HCT116 (cell line): ENCODE measurements around the gene POLR3C. TPM values are rescaled to one million over a fixed set of nuclear protein-coding genes. Genes with fewer than 3 reads are reported as not detected.

Source experiments
- ATAC-seq: fragments of 200-7000 bp; cut with Tn5 transposase; 2 replicates; pipeline ENCODE4 v1.9.1; 2020; ENCODE audit warnings: mild to moderate bottlenecking, moderate library complexity
- BruUV-seq: library from RNA; stranded (reverse); fragments of 400-500 nt; replicated peaks from 2 replicates; lab custom pipeline; 2021; lab: Mats Ljungman, UMichigan
- CTCF ChIA-PET: fragments of 300-600 bp; sonication (Branson Sonifier 250); formaldehyde crosslinking; loops from one replicate; lab custom pipeline; 2021; ENCODE audit warnings: antibody characterized with exemption; lab: Charles Lee
- POLR2A ChIA-PET: fragments of 300-600, 350-600 bp; sonication (Branson Sonifier 250); formaldehyde crosslinking; loops from one replicate; lab custom pipeline; 2021; ENCODE audit warnings: antibody characterized with exemption; lab: Charles Lee
- RAD21 ChIA-PET, 2 experiments: fragments of 300-600 bp; sonication (Branson Sonifier 250); formaldehyde crosslinking; loops; one replicate each; lab custom pipeline; 2023; ENCODE audit warnings: low total read pairs in 2 of 2; ENCODE audit not compliant: uncharacterized antibody in 2 of 2, unreplicated experiment in 2 of 2, low non-redundant PET in 1 of 2; lab: Charles Lee
- DNase-seq: peaks from one replicate; pipeline ENCODE4 v3.0.0-alpha.2; 2010; ENCODE audit warnings: low read depth, low spot score
- H2AFZ ChIP-seq: fragments of 200-600 bp; shearing (Covaris generic), sonication (generic); 2 replicates; pipeline ENCODE4 v1.6.1; 2017; ENCODE audit warnings: low read depth, mixed run types, mixed read lengths, antibody characterized with exemption, low read length; ENCODE audit not compliant: poor library complexity, severe bottlenecking
- H3K27ac ChIP-seq: 2 replicates; pipeline ENCODE4 v1.5.1; 2012; ENCODE audit warnings: low read depth, low read length
- H3K27me3 ChIP-seq: fragments of 200-600 bp; sonication (generic); 2 replicates; pipeline ENCODE4 v1.6.1; 2016; ENCODE audit warnings: mixed run types, low read length, mixed read lengths; ENCODE audit not compliant: insufficient read depth
- H3K36me3 ChIP-seq, 2 experiments: fragments of 200-500 bp in 1 of 2; fragments of 200-600 bp in 1 of 2; sonication (Bioruptor generic) in 1 of 2; sonication (generic) in 1 of 2; 2 replicates each; pipeline versions ENCODE4 v1.5.1 to v1.6.1; 2014 to 2016; ENCODE audit warnings: low read length in 2 of 2, inconsistent platforms in 1 of 2, mixed read lengths in 1 of 2, mixed run types in 1 of 2; ENCODE audit not compliant: insufficient read depth in 2 of 2, control insufficient read depth in 1 of 2
- H3K4me1 ChIP-seq, 2 experiments: fragments of 200-600 bp in 1 of 2; sonication (generic) in 1 of 2; 2 replicates each; pipeline versions ENCODE4 v1.5.1 to v1.6.1; 2012 to 2017; ENCODE audit warnings: low read length in 2 of 2, inconsistent platforms in 1 of 2, mild to moderate bottlenecking in 1 of 2, mixed read lengths in 1 of 2, mixed run types in 1 of 2, moderate library complexity in 1 of 2; ENCODE audit not compliant: insufficient read depth in 2 of 2, control insufficient read depth in 1 of 2
- H3K4me2 ChIP-seq: fragments of 200-600 bp; sonication (generic); 2 replicates; pipeline ENCODE4 v1.6.1; 2017; ENCODE audit warnings: mixed run types, low read length, mixed read lengths
- H3K4me3 ChIP-seq, 2 experiments: fragments of 200-600 bp in 1 of 2; sonication (generic) in 1 of 2; replicated peaks in 1 of 2; 2 replicates each; pipeline ENCODE4 v1.5.1; 2011 to 2016; ENCODE audit warnings: low read length in 2 of 2, control low read depth in 1 of 2, low read depth in 1 of 2, mild to moderate bottlenecking in 1 of 2, mixed read lengths in 1 of 2, mixed run types in 1 of 2
- H3K79me2 ChIP-seq: fragments of 200-600 bp; sonication (generic); 2 replicates; pipeline ENCODE4 v1.6.1; 2017; ENCODE audit warnings: mild to moderate bottlenecking, mixed run types, low read length, moderate library complexity, mixed read lengths; ENCODE audit not compliant: insufficient read depth
- H3K9ac ChIP-seq: fragments of 200-600 bp; sonication (generic); 2 replicates; pipeline ENCODE4 v1.6.1; 2016; ENCODE audit warnings: low read length, mixed read lengths
- H3K9me2 ChIP-seq: fragments of 200-600 bp; sonication (generic), shearing (Covaris generic); 2 replicates; pipeline ENCODE4 v1.6.1; 2017; ENCODE audit warnings: mixed run types, mild to moderate bottlenecking, moderate library complexity; ENCODE audit not compliant: insufficient read depth
- H3K9me3 ChIP-seq, 2 experiments: fragments of 200-500 bp in 1 of 2; fragments of 200-600 bp in 1 of 2; sonication (Bioruptor generic) in 1 of 2; sonication (generic) in 1 of 2; 2 replicates each; pipeline ENCODE4 v1.6.1; 2014 to 2017; ENCODE audit warnings: low read length in 2 of 2, mixed read lengths in 2 of 2, inconsistent platforms in 1 of 2, low read depth in 1 of 2, mild to moderate bottlenecking in 1 of 2, mixed run types in 1 of 2, moderate library complexity in 1 of 2; ENCODE audit not compliant: control insufficient read depth in 1 of 2, insufficient read depth in 1 of 2
- H4K20me1 ChIP-seq: fragments of 200-600 bp; sonication (generic), shearing (Covaris generic); 2 replicates; pipeline ENCODE4 v1.6.1; 2017; ENCODE audit warnings: mixed run types, mild to moderate bottlenecking, moderate library complexity; ENCODE audit not compliant: insufficient read depth
- ATF3 ChIP-seq: IDR thresholded peaks from 2 replicates; pipeline ENCODE4 v1.6.1; 2012
- CBX3 ChIP-seq: IDR thresholded peaks from 2 replicates; pipeline ENCODE4 v1.6.1; 2012; ENCODE audit warnings: low read depth
- CEBPB ChIP-seq: IDR thresholded peaks from 2 replicates; pipeline ENCODE4 v1.6.1; 2012; ENCODE audit warnings: low read depth
- EGR1 ChIP-seq: IDR thresholded peaks from 2 replicates; pipeline ENCODE4 v1.6.1; 2012; ENCODE audit warnings: low read depth
- ELF1 ChIP-seq: IDR thresholded peaks from 2 replicates; pipeline ENCODE4 v1.6.1; 2012; ENCODE audit warnings: low read depth, borderline replicate concordance
- EZH2 ChIP-seq: fragments of 200-600 bp; sonication (generic); IDR thresholded peaks from 2 replicates; pipeline ENCODE4 v1.6.1; 2017; ENCODE audit warnings: antibody characterized with exemption, mixed run types
- EZH2phosphoT487 ChIP-seq: fragments of 200-600 bp; IDR thresholded peaks from 2 replicates; pipeline ENCODE4 v1.6.1; 2018; ENCODE audit warnings: antibody characterized with exemption, borderline replicate concordance
- FOSL1 ChIP-seq: IDR thresholded peaks from 2 replicates; pipeline ENCODE4 v1.6.1; 2012; ENCODE audit warnings: low read depth
- JUND ChIP-seq: IDR thresholded peaks from 2 replicates; pipeline ENCODE4 v1.6.1; 2012
- MAX ChIP-seq: IDR thresholded peaks from 2 replicates; pipeline ENCODE4 v1.6.1; 2012
- RAD21 ChIP-seq: IDR thresholded peaks from 2 replicates; pipeline ENCODE4 v1.6.1; 2012; ENCODE audit warnings: low read depth, mild to moderate bottlenecking
- TCF7L2 ChIP-seq: IDR thresholded peaks from 2 replicates; pipeline ENCODE4 v1.7.0; 2011; ENCODE audit warnings: borderline replicate concordance, inconsistent platforms; ENCODE audit not compliant: insufficient read depth, insufficient read length; ENCODE audit errors: extremely low read depth
- YY1 ChIP-seq: IDR thresholded peaks from 2 replicates; pipeline ENCODE4 v1.6.1; 2011; ENCODE audit warnings: low read length, low read depth, moderate library complexity, mild to moderate bottlenecking; ENCODE audit not compliant: insufficient replicate concordance; ENCODE audit errors: extremely low read depth
- ZNF274 ChIP-seq: fragments of 200-500 bp; sonication (Bioruptor generic); IDR thresholded peaks from 2 replicates; pipeline ENCODE4 v1.6.1; 2014; ENCODE audit warnings: mild to moderate bottlenecking, low read depth, low read length, inconsistent platforms
- intact Hi-C: fragments of 100-400 bp; cut with micrococcal nuclease; formaldehyde crosslinking; loops from 2 replicates; pipeline ENCODE4 v1.10.0; 2022
- total RNA-seq: library from RNA; stranded (reverse); gene quantifications from one replicate; pipeline ENCODE4 v1.2.1, GENCODE V29; 2021; ENCODE audit not compliant: unreplicated experiment
- TF ChIP-seq, protein P1 (sequence below): IDR thresholded peaks from 2 replicates; pipeline ENCODE4 v1.6.1; 2012; ENCODE audit warnings: low read depth

The POLR3C gene
- total RNA-seq, 1 experiment from 2014 or later: 25.4 TPM

- H3K9me3 ChIP-seq: no peaks in the 10 kb centered on the region
- BruUV-seq: no TSS peak
- no peak for ATAC-seq
- no peaks in the 10 kb centered on the region for H3K79me2 ChIP-seq
- no peak overlapping the region for H3K27ac ChIP-seq
- no peak for DNase-seq
- no peak overlapping the region for H3K4me2 ChIP-seq
- ChIA-PET RAD21 (no interaction called here), CTCF (no interaction called here), POLR2A (interaction anchor here (1.1 kb wide), 1 partner anchor 183 kb away, joined by 3 read pairs; no protein-coding TSS in a partner anchor)
- H3K27me3 ChIP-seq: no peaks in the 10 kb centered on the region
- TF ChIP-seq EGR1: no peak
- no peak for TF ChIP-seq ZNF274
- no peak for TF ChIP-seq JUND
- TF ChIP-seq ELF1: no peak
- TF ChIP-seq YY1: no peak
- no peak for TF ChIP-seq EZH2
- no peak for TF ChIP-seq RAD21
- TF ChIP-seq, protein P1, sequence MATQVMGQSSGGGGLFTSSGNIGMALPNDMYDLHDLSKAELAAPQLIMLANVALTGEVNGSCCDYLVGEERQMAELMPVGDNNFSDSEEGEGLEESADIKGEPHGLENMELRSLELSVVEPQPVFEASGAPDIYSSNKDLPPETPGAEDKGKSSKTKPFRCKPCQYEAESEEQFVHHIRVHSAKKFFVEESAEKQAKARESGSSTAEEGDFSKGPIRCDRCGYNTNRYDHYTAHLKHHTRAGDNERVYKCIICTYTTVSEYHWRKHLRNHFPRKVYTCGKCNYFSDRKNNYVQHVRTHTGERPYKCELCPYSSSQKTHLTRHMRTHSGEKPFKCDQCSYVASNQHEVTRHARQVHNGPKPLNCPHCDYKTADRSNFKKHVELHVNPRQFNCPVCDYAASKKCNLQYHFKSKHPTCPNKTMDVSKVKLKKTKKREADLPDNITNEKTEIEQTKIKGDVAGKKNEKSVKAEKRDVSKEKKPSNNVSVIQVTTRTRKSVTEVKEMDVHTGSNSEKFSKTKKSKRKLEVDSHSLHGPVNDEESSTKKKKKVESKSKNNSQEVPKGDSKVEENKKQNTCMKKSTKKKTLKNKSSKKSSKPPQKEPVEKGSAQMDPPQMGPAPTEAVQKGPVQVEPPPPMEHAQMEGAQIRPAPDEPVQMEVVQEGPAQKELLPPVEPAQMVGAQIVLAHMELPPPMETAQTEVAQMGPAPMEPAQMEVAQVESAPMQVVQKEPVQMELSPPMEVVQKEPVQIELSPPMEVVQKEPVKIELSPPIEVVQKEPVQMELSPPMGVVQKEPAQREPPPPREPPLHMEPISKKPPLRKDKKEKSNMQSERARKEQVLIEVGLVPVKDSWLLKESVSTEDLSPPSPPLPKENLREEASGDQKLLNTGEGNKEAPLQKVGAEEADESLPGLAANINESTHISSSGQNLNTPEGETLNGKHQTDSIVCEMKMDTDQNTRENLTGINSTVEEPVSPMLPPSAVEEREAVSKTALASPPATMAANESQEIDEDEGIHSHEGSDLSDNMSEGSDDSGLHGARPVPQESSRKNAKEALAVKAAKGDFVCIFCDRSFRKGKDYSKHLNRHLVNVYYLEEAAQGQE: no peak
- TF ChIP-seq ATF3: no peak
- no peak for TF ChIP-seq EZH2phosphoT487
- no peak for TF ChIP-seq FOSL1
- no peak for TF ChIP-seq CBX3
- no peak for TF ChIP-seq TCF7L2
- TF ChIP-seq MAX: no peak
- TF ChIP-seq CEBPB: no peak
- H2AFZ ChIP-seq: no peak overlapping the region
- no peaks in the 10 kb centered on the region for H3K36me3 ChIP-seq
- no peaks in the 10 kb centered on the region for H3K9me2 ChIP-seq
- intact Hi-C loops: no loop called here
- no peaks in the 10 kb centered on the region for H4K20me1 ChIP-seq
- no peak overlapping the region for H3K4me3 ChIP-seq
- no peaks in the 10 kb centered on the region for H3K4me1 ChIP-seq
- no peak overlapping the region for H3K9ac ChIP-seq
Observed at GRCh38 chr1:145868232-145868631, 44.2 kb downstream of the POLR3C start.
